Measurements from ENCODE around the gene LRRC36. TPM values are rescaled to one million over a fixed set of nuclear protein-coding genes. Genes with fewer than 3 reads are reported as not detected.

The LRRC36 gene
- total RNA-seq, 2 experiments from 2014 or later, result 0.81 to 0.90 TPM

DNA sequence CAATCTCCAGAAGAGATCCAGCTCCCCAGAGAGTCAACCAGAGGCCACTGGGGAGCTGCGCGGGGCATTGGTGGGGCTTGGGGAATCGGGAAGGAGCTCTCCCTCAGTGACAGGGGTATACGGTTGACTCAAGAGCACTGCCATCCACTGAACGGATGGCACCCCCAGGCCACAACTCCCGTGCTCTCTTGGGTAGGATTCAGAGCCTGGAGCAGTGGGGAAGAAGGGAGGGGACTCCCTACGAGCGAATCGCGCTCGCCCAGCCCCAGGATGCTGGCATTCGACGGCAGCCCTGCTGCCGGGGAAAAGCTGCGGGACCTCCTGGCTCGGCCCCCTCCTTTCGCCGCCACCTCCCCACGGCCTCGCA, 67.2 kb downstream of the LRRC36 start:
- intact Hi-C loops (cut with micrococcal nuclease), result no loop called here
- Mint-ChIP-seq H3K4me3 (peak overlapping the region; percentile 21), H3K9me3 (no peaks in the 10 kb centered on the region), H3K36me3 (ENCODE audit: low read depth) (no peaks in the 10 kb centered on the region), H3K27ac (no peak overlapping the region), H3K4me1 (ENCODE audit: low read depth) (peaks cover 4% of the 10 kb centered on the region), H3K27me3 (peaks cover 28% of the 10 kb centered on the region)
- DNase-seq (no peak), ATAC-seq (peak; percentile 4)
- ChIA-PET POLR2A (interaction anchor here (0.6 kb wide), 1 partner anchor 19 kb away, joined by 3 read pairs; no protein-coding TSS in a partner anchor), CTCF (interaction anchor here (0.7 to 2.1 kb wide), 14 partner anchors 11 to 133 kb away, joined by 3 to 10 read pairs (median 4); partner anchors contain the start of genes ATP6V0D1, KCTD19 and LRRC36)
- no peak for TF ChIP-seq CTCF (IDR thresholded peaks at IDR 0.05)

DNA sequence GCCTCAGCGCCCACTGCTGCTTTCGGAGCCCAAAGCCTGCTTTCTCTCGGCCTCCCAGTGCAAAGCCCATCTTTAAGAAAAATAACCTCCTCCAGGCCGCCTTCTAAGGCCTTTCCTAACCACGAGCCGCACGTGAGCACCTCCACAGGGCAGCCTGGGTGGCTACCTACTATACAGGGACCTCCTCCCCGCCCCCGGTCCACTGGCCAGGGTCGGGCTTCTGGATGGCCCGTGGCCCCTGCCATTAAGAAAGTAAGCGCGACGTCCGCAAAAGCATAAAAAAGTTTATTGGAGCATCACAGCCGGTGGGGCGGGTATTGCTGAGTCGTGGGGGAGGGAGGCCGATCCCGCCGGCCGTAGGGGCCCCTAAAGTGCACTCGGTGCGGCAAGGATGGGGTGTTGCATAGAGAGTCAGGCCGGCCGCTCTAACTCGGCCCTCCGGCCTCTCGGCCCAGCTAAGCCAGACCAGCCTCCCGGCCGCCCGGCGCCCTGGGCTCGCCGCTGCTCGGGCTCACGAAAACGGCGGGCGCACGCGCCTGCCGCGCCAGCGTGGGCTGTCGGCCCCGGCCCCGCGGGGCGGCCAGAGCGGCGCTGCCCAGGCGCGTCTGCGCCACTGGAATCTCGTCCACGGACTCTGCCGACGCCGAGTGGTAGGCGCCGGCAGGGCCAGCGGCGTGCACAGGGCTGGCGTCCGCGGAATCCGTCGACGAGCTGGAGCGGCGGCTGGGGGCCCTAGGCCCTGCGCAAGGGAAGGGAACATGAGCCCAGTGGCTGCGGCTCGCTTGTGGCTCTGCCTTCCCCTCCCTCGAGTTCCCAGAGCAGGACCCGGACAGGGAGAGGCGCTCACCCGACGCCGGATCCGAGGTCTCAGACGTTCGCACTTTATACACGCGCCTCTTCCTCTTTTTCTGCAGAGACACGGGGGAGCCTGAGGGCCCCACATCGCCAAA, 67.8 kb downstream of the LRRC36 start:
- intact Hi-C loops (cut with micrococcal nuclease), result no loop called here
- CTCF ChIA-PET, result interaction anchor here (0.7 to 2.1 kb wide), 11 partner anchors 9 to 116 kb away, joined by 3 to 10 read pairs (median 4); no protein-coding TSS in a partner anchor
- peak overlapping the region; percentile 21 for H3K4me3 Mint-ChIP-seq
- H3K4me1 Mint-ChIP-seq (ENCODE audit: low read depth), result peaks cover 4% of the 10 kb centered on the region
- POLR2A ChIA-PET, result interaction anchor here (0.6 kb wide), 1 partner anchor 18 kb away, joined by 3 read pairs; no protein-coding TSS in a partner anchor
- no peak overlapping the region for H3K27ac Mint-ChIP-seq
- H3K27me3 Mint-ChIP-seq, result peaks cover 28% of the 10 kb centered on the region
- H3K9me3 Mint-ChIP-seq, result no peaks in the 10 kb centered on the region
- TF ChIP-seq CTCF (IDR thresholded peaks at IDR 0.05), result no peak
- no peaks in the 10 kb centered on the region for H3K36me3 Mint-ChIP-seq (ENCODE audit: low read depth)
- no peak for ATAC-seq
- peak; percentile 24 for DNase-seq

GRCh38 chr16:67395105-67395457, 68.5 kb downstream of the LRRC36 start:
- ATAC-seq (no peak), DNase-seq (no peak)
- intact Hi-C loops (cut with micrococcal nuclease), result no loop called here
- ChIA-PET CTCF (interaction anchor here (1.1 to 1.5 kb wide), 2 partner anchors 9 to 121 kb away, joined by 3 read pairs; no protein-coding TSS in a partner anchor), POLR2A (no interaction called here)
- Mint-ChIP-seq H3K4me1 (ENCODE audit: low read depth) (peaks cover 4% of the 10 kb centered on the region), H3K9me3 (no peaks in the 10 kb centered on the region), H3K27me3 (peaks cover 30% of the 10 kb centered on the region), H3K4me3 (no peak overlapping the region), H3K36me3 (ENCODE audit: low read depth) (no peaks in the 10 kb centered on the region), H3K27ac (no peak overlapping the region)
- no peak for TF ChIP-seq CTCF (IDR thresholded peaks at IDR 0.05)

DNA sequence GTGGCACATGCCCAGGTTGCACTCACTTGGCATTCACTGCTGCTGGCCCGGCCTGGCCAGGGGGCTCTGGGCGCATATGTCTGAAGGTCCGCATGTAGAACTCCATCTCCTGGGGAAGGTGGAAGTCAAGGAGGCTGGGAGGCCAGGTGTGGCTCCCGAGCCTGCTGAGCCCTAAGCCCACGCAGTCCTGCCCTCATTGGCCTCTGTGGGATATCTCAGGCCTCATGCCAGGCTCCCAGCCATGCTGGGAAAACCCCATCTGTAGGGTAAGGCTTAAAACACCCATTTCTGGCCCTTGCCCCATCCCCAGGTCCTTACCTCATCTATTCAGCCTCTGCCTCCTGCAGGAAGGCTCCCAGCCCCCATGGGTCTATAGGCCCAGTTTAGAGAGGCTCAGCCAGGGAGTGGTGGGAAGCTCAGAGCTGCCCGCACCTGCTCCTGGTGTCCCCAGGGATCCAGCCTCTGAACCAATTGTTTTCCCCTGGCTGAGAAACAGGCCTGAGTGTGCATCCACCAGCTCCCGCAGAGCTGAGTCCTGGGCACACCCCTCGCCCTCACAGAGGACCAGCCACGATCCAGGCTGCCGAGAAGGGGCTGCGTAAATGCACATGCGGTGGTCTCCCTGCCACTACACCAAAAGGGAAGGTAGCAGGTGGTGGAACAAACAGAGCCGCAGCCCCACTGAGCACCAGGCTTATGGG, 69.0 kb downstream of the LRRC36 start:
- Mint-ChIP-seq H3K4me3 (no peak overlapping the region), H3K36me3 (ENCODE audit: low read depth) (no peaks in the 10 kb centered on the region), H3K27ac (no peak overlapping the region), H3K9me3 (no peaks in the 10 kb centered on the region), H3K4me1 (ENCODE audit: low read depth) (peaks cover 4% of the 10 kb centered on the region), H3K27me3 (peaks cover 30% of the 10 kb centered on the region)
- intact Hi-C loops (cut with micrococcal nuclease), result no loop called here
- no peak for ATAC-seq
- ChIA-PET CTCF (interaction anchor here (1.1 to 1.5 kb wide), 2 partner anchors 10 to 121 kb away, joined by 3 read pairs; no protein-coding TSS in a partner anchor), POLR2A (interaction anchor here (0.9 kb wide), 1 partner anchor 102 kb away, joined by 3 read pairs; no protein-coding TSS in a partner anchor)
- DNase-seq, result no peak
- TF ChIP-seq CTCF (IDR thresholded peaks at IDR 0.05), result no peak

All from activated CD8-positive, alpha-beta T cell treated with anti-CD3 and anti-CD28 coated beads for 36 hours (primary cell).